ENCODE measurements around the gene PHACTR1.

The PHACTR1 gene

GRCh38 chr6:12717356-12717755 is 789 bp downstream of the PHACTR1 start:
- Histone ChIP-seq H3K9ac (ENCODE audit: low read length) (no peak overlapping the region), H3K36me3 (replicated peaks; ENCODE audit: low read depth, low read length) (no peaks in the 10 kb centered on the region), H3K79me2 (ENCODE audit: low read length) (no peaks in the 10 kb centered on the region), H3K27ac (ENCODE audit: low read length) (no peak overlapping the region), H3K9me3 (ENCODE audit: insufficient read depth, low read length) (no peaks in the 10 kb centered on the region), H3K4me2 (ENCODE audit: low read length) (no peak overlapping the region), H4K20me1 (ENCODE audit: insufficient read depth, low read length) (no peaks in the 10 kb centered on the region), H2AFZ (ENCODE audit: low read depth, low read length) (no peak overlapping the region), H3K4me1 (ENCODE audit: low read length) (no peaks in the 10 kb centered on the region), H3K4me3 (ENCODE audit: low read length) (no peak overlapping the region), H3K27me3 (ENCODE audit: low read depth, low read length) (no peaks in the 10 kb centered on the region)
- TF ChIP-seq EZH2phosphoT487 (IDR thresholded peaks at IDR 0.05; ENCODE audit: low read depth), result no peak
- TF ChIP-seq CTCF (IDR thresholded peaks at IDR 0.05; ENCODE audit: low read depth, low read length), result no peak

DNA sequence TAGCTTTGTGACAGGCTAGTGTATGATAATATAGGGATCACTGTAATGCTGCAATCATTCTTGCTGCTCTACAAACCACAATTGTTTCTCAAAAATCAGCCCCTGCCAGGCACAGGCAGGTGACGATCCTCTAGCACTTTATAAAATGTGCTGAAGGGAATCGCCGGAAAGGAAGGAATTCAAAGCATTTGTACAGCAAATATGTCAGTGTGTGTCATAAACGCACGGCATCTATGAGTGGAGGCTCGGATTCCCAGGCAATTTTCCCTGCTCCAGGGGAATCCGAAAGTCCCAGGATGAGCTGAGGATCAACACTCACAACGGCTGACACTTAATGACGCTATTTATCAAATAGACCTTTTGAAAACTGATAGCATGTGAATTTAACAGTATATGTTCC is 1.4 kb downstream of the PHACTR1 start:
- H4K20me1 ChIP-seq (ENCODE audit: insufficient read depth, low read length), result no peaks in the 10 kb centered on the region
- H3K79me2 ChIP-seq (ENCODE audit: low read length), result no peaks in the 10 kb centered on the region
- H3K27me3 ChIP-seq (ENCODE audit: low read depth, low read length), result no peaks in the 10 kb centered on the region
- H3K9me3 ChIP-seq (ENCODE audit: insufficient read depth, low read length), result no peaks in the 10 kb centered on the region
- no peak overlapping the region for H2AFZ ChIP-seq (ENCODE audit: low read depth, low read length)
- TF ChIP-seq EZH2phosphoT487 (IDR thresholded peaks at IDR 0.05; ENCODE audit: low read depth), result no peak
- TF ChIP-seq CTCF (IDR thresholded peaks at IDR 0.05; ENCODE audit: low read depth, low read length), result no peak
- H3K27ac ChIP-seq (ENCODE audit: low read length), result no peak overlapping the region
- no peak overlapping the region for H3K4me2 ChIP-seq (ENCODE audit: low read length)
- no peak overlapping the region for H3K4me3 ChIP-seq (ENCODE audit: low read length)
- H3K36me3 ChIP-seq (replicated peaks; ENCODE audit: low read depth, low read length), result no peaks in the 10 kb centered on the region
- no peak overlapping the region for H3K9ac ChIP-seq (ENCODE audit: low read length)
- no peaks in the 10 kb centered on the region for H3K4me1 ChIP-seq (ENCODE audit: low read length)

DNA sequence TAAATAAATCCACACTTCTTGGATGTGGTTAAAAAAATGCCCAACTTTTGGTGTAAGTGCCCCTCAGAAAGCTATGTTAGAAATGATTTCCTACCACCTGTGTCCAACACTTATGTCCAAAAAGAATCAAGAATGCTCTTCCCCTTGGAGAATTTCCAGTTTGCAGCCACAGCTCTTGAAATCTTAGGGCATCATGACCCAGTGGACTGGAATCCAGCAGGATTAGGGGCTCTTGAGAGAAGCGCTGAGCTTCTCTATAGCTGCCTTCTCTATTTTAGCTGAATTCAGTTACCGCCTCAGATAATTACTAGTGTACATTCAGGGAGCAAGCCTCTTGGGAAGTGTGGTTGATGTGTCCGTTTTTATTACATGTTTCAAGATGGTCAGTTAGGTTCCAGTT is 2.5 kb downstream of the PHACTR1 start:
- Histone ChIP-seq H3K9me3 (ENCODE audit: insufficient read depth, low read length) (no peaks in the 10 kb centered on the region), H3K4me3 (ENCODE audit: low read length) (no peak overlapping the region), H3K4me1 (ENCODE audit: low read length) (no peaks in the 10 kb centered on the region), H3K27me3 (ENCODE audit: low read depth, low read length) (no peaks in the 10 kb centered on the region), H3K27ac (ENCODE audit: low read length) (no peak overlapping the region), H2AFZ (ENCODE audit: low read depth, low read length) (no peak overlapping the region), H3K4me2 (ENCODE audit: low read length) (no peak overlapping the region), H3K9ac (ENCODE audit: low read length) (no peak overlapping the region), H3K36me3 (replicated peaks; ENCODE audit: low read depth, low read length) (no peaks in the 10 kb centered on the region), H3K79me2 (ENCODE audit: low read length) (no peaks in the 10 kb centered on the region), H4K20me1 (ENCODE audit: insufficient read depth, low read length) (no peaks in the 10 kb centered on the region)
- TF ChIP-seq EZH2phosphoT487 (IDR thresholded peaks at IDR 0.05; ENCODE audit: low read depth) (no peak), CTCF (IDR thresholded peaks at IDR 0.05; ENCODE audit: low read depth, low read length) (no peak)

- Histone ChIP-seq H3K4me2 (ENCODE audit: low read length) (no peak overlapping the region), H3K9me3 (ENCODE audit: insufficient read depth, low read length) (no peaks in the 10 kb centered on the region), H3K4me3 (ENCODE audit: low read length) (no peak overlapping the region), H4K20me1 (ENCODE audit: insufficient read depth, low read length) (no peaks in the 10 kb centered on the region), H3K27ac (ENCODE audit: low read length) (no peak overlapping the region), H3K9ac (ENCODE audit: low read length) (no peak overlapping the region), H3K4me1 (ENCODE audit: low read length) (no peaks in the 10 kb centered on the region), H3K79me2 (ENCODE audit: low read length) (no peaks in the 10 kb centered on the region), H3K27me3 (ENCODE audit: low read depth, low read length) (no peaks in the 10 kb centered on the region), H3K36me3 (replicated peaks; ENCODE audit: low read depth, low read length) (no peaks in the 10 kb centered on the region), H2AFZ (ENCODE audit: low read depth, low read length) (no peak overlapping the region)
- no peak for TF ChIP-seq CTCF (IDR thresholded peaks at IDR 0.05; ENCODE audit: low read depth, low read length)
These were observed 3.7 kb downstream of the PHACTR1 start for GRCh38 chr6:12720310-12720709.

Measured in OCI-LY3 (cell line).